KOPT-K1 (cell line): Measurements from ENCODE around the gene DNER.
"Not testable (repeated sequence)": the region's sequence is repeated elsewhere in the genome, so short reads cannot be mapped to it uniquely, and the experiment has no call there.

Experiments used
- H3K27ac ChIP-seq: fragments of 200-600 bp; sonication (generic); 2 replicates; pipeline ENCODE4 v1.5.1; 2016; ENCODE audit warnings: antibody characterized with exemption, mild to moderate bottlenecking, low read depth, low read length; ENCODE audit not compliant: poor library complexity, severe bottlenecking
- H3K36me3 ChIP-seq: fragments of 200-600 bp; sonication (generic); 2 replicates; pipeline ENCODE4 v1.5.1; 2017; ENCODE audit warnings: antibody characterized with exemption, mild to moderate bottlenecking, low read length, moderate library complexity; ENCODE audit not compliant: insufficient read depth
- H3K9me3 ChIP-seq: fragments of 200-600 bp; sonication (generic); 2 replicates; pipeline ENCODE4 v1.5.1; 2017; ENCODE audit warnings: antibody characterized with exemption, low read length, mild to moderate bottlenecking; ENCODE audit not compliant: insufficient read depth, poor library complexity, severe bottlenecking

DNER gene

DNA sequence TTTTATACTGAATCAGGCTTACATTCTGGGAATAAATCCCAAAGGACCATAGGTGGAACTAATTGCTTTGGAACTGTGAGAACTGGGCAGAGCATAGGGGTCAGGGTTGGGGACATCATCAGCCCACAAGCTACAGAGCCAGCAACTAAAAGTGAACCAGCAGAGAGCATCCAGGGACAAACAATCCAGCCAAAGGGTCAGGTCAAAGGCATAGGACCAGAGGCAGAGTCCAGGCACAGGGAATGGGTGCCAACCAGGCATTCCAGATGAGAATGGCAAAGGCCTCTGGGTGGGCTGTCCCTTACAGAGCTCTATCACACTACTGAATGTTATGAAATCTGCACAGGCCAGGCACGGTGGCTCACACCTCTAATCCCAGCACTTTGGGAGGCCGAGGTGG, 12.3 kb upstream of the DNER start:
- Histone ChIP-seq H3K27ac (no peak overlapping the region), H3K9me3 (no peaks in the 10 kb centered on the region)

DNA sequence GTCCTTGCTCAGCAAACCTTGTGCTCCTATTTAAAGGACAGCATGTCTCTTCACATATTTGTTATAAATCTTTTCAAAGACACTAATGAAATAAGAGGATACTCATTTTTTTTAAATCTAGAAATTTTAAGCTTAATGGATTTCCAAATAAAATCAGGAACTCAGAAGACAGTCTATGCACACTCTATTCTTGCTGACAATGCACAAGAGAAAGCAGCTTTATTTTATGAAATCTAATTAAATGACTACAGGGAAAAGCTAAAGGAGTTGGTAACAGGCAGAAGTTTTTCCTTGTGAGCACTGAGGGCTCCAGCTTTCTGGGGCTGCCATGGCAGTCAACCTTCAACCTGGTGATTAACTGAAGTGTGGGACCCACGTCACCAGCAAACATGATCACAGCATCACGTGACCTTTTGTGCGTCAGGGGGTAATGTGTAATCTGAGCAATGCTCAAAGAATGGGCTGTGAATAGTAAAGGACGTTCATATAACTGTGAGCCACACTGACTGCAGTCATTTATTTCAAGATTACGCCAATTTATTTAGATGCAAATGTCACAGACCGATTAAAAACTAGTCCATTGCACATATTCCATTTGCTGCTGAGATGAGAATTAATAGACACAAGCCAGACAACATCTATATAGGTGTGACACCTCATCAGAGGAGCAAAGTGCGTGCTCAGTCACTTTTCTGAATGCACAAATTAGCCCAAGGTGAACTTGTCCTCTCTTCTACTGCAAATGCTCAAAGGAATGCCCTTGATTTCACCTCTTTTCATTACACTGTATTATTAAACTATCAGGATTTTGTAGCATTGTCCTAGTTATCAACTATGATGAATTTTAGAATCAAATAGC, 11.6 kb upstream of the DNER start:
- Histone ChIP-seq H3K9me3 (no peaks in the 10 kb centered on the region), H3K27ac (no peak overlapping the region), H3K36me3 (no peaks in the 10 kb centered on the region)

More for the DNA sequence above, 12.3 kb upstream of the DNER start:
- H3K36me3 ChIP-seq: no peaks in the 10 kb centered on the region

DNA sequence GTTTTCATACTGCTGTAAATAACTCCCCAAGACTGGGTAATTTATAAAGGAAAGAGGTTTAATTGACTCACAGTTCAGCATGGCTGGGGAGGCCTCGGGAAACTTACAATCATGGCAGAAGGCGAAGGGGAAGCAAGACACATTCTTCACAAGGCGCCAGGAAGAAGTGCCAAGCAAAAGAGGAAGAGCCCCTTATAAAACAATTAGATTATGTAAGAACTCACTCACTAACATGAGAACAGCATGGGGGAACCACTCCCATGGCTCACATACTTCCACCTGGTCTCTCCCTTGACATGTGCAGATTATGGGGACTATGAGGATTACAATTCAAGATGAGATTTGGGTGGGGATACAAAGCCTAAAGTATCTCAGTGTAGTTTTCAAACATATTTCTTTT, 8.8 kb upstream of the DNER start:
- not testable (repeated sequence) for H3K36me3 ChIP-seq

DNA sequence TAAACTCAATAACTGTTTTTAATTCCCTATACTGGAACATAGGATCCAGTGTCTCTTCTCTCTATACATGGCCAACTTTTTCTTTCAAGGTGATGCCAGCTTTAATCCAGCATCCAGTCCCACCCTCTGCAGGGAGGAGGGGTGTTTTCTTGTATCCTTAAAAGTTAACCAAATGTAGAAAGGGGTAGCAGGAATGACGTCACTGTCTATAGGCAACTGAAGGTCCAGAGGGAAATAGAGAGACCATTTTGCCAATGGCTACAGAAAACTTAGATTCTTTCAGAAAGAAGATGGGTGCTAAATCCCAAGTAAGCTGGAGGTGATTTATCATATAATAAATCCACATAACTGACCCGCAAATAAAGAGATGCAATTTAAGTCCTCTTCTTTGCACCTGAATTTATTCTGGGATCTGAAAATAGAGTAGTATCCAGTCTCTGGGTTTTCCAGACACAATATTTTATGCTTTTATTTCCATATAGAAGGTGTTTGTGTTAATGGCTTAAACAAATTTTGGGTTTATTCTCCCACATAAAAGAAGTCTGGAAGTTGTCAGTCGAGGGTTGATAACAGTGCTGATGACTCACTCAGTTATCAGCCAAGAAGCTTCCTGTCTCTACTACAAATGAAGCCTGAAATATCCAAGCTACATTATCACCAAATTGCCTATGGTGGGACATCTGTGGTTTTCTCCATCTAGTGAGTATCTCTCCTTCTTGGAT, 5.7 kb upstream of the DNER start:
- H3K9me3 ChIP-seq: no peaks in the 10 kb centered on the region
- no peak overlapping the region for H3K27ac ChIP-seq
- H3K36me3 ChIP-seq: no peaks in the 10 kb centered on the region

More for the DNA sequence above, 8.8 kb upstream of the DNER start:
- H3K27ac ChIP-seq, H3K9me3 ChIP-seq: not testable (repeated sequence)

DNA sequence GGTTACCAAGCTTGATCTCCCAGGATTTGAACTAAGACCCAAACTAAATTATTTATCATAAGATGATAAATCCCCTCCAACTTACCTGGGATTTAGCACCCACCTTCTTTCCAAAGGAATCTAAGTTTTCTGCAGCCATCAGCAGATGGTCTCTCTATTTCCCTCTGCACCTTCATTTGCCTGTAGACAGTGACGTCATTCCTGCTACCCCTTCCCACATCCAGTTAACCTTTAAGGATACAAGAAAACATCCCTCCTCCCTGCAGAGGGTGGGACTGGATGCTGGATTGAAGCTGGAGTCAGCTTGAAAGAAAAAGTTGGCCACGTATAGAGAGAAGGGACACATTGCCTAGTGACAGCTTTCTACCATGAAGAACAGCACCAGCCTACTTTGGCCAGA, 3.7 kb upstream of the DNER start:
- no peak overlapping the region for H3K27ac ChIP-seq
- H3K36me3 ChIP-seq: no peaks in the 10 kb centered on the region
- H3K9me3 ChIP-seq: peaks cover 3% of the 10 kb centered on the region

DNA sequence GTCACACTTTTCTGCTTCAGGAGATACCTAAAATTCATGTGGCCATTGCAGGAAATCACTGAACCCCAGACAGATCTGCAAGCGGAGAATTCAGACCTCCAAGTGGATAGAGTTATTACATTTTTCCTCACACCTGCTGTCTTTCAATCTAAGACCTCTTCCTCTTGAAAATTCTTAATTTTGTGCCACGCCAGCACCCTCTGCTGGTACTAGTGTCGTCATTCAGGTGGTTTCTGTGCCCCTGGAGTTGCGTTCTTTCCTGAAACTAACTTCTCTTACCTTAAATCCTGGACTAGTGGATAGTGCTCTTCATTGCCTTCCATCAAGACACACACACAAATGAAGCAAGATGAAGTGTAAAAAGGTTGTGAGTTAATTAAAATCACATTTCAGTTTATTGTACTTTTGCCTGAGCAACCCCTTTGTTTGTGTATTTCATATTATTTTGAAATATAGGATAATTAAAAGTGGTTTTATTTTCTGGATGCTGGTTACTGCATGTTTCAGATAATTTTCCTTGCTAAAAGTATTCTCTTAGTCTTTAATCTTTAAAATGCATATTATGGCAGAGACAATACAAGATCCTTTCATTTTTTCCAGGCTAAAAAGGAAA, 1.6 kb upstream of the DNER start:
- no peaks in the 10 kb centered on the region for H3K36me3 ChIP-seq
- peaks cover 13% of the 10 kb centered on the region for H3K9me3 ChIP-seq
- no peak overlapping the region for H3K27ac ChIP-seq

DNA sequence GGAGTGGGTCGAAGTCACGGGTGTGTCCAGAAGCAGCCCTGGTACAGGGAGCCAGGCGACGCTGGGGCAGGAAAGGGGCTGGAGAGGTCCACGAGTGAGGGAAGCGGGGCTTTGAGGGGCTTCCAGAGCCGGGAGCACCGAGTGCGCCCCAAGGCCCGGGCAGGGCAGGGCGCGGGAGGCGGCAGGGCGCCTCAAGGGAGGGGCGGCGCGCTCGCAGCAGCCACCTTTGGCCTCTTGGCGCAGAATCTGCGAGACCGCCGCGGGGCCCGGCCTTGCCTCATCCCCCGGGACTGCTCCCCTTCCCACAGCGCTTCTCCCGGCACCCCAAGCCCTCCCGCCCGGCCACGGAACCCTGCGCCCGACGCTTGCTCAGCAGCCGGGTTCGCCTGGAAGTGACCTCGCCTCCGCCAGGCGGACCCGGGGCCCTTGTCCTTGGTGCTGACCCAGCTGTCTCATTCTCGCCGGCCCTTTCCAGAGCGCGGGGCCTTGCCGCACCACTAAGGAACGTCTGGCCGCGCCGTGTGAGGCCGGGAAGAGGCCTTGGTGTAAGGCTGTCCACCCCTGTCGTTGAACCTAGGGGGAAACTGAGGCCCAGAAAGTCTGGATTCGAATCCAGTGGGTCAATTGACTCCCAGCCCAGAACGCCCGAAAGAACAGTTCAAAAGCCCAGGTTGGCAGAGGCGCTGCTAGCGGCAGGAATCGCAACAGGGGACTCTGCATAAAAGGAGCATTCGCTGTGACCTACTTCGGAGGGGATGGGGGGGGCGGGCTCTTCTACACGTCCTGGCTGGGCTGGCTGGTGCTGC, 584 bp upstream of the DNER start:
- H3K36me3 ChIP-seq: no peaks in the 10 kb centered on the region
- no peak overlapping the region for H3K27ac ChIP-seq
- H3K9me3 ChIP-seq: peaks cover 13% of the 10 kb centered on the region

DNA sequence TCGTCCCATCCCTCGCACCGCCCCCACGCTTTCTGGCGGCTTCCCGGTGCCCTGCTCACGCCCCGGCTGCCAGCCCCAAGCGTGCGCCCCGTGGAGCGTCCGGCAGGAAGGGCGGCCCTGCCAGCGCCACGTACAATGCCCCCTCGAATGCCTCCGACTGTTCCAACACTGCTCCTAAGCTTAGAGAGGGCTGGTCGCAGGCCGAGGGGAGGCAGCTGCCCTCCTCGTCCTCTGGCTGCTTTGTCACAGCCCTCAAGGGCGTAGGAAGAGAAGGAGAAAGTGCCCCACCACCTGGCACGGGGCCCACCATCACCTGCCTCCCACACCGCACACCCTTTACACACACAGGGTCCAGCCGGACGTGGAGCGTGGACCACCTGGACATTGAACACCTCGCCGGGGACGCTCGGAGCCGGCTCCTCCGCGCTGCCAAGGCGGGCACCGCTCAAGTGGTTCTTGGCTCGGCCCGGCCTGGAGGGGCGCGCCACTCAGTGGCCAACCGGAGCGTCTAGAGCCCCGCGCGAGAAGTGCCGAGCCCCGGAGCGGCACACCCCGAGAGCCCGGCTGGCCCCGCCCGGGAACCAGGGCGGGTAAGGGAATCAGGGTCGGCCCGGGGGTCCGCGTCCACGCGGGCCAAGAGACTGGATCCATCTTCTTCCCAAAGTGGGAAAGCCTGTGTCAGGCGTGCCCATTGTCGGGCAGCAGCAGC, 830 bp downstream of the DNER start:
- Histone ChIP-seq H3K27ac (no peak overlapping the region), H3K9me3 (peaks cover 13% of the 10 kb centered on the region)

DNA sequence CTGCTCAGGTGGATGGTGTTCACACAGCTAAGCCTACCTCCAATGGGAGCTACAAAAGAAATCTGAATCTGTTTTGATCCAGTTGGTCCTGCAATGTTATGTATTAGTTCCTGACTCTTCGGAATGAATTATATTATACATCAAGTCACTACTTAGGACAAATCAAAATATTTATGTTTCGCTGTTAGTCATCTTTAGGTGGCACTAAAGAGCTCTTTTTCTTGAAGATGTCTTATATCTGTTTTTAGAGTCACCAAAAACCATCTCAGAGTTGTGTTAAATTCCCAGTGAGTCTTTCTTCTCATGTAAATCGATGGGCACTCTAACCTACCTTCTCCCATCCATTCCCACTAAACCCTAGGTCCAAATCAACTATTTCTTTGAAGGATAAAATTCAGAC, 2.2 kb downstream of the DNER start:
- Histone ChIP-seq H3K27ac (no peak overlapping the region), H3K36me3 (no peaks in the 10 kb centered on the region), H3K9me3 (peaks cover 13% of the 10 kb centered on the region)

More for the DNA sequence above, 830 bp downstream of the DNER start:
- no peaks in the 10 kb centered on the region for H3K36me3 ChIP-seq

DNA sequence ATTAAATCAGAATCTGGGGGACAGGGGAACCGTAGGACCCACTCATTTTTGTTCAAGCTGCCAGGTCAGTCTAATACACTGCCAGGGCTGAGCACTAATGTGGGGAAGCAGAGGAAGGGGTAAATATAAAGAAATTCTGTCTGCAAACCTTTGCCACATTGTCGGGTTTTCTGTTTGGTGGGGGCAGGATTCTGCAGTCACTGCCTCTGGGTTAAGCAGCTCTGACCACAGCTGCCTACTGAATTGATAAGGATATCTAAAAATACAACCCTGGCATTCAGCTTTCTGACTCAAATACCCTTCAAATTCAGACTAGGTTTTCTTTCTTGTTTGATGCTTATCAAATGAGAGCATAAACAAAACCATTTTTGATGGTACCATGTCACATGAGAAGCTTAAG, 6.0 kb downstream of the DNER start:
- H3K9me3 ChIP-seq: peaks cover 12% of the 10 kb centered on the region
- H3K36me3 ChIP-seq: no peaks in the 10 kb centered on the region
- no peak overlapping the region for H3K27ac ChIP-seq

DNA sequence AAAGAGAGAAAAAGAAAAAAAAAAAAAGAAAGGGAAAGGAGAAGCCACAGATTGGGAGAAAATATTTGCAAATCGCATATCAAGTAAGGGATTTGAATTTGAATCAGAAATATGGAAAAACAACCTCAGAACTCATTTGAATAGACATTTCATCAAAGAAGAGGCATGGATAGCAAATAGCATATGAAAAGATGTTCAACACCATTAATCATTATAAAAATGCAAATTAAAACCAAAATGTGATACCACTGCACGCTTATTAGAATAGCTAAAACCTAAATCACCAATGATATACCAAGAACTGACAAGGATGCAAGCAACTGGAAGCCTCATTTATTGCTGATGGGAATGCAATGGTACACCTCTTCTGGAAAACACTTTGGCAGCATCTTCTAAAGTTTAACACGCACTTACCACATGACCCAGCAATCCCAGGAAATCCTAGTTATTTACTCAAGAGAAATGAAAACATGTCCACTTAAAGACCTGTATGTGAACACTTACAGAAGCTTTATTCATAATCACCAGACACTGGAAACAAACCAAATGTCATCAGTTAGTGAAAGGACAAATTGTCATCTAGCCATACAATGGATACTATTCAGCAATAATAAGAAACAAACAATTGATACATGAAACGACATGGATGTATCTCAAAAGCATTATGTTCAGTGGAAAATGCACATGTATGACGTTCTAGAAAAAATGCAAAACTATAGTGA, 10.3 kb downstream of the DNER start:
- Histone ChIP-seq H3K27ac (no peak overlapping the region), H3K36me3 (no peaks in the 10 kb centered on the region), H3K9me3 (no peaks in the 10 kb centered on the region)

DNA sequence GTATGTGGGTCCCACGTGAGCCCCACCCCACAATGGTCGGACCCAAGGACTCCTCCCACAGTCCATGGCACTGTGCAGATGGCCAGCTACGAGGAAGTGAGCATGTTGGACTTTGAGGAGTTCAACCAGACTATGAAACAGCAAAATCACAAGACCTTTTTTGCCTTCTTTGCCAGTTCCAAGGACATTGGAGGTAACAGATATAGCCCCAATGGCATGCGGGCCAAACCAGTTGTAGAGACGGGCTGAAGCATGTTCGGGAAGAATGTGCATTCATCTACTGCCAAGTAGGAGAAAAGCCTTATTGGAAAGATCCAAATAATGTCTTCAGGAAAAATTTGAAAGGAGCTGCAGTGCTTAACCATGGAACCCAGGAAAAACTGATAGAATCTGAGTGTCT, 12.6 kb downstream of the DNER start:
- Histone ChIP-seq H3K9me3 (no peaks in the 10 kb centered on the region), H3K36me3 (no peaks in the 10 kb centered on the region)

DNA sequence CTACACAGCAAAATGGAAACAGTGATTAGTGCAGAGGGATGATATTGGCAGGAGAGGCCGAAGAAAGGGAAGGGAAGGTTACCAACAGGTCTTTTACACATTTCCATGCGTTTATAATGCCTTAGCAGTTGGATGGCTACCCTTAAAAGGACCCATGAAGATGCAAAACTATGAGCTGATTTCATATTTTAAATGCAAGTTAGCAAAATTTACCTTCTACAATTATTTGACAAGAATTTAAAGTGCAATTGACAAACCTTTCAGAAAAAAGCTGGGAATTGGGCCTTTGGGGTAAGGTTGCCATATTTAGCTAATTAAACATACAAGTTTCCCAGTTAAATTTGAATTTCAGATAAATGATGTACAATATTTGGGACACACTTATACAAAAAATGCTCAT, 13.3 kb downstream of the DNER start:
- Histone ChIP-seq H3K9me3 (no peaks in the 10 kb centered on the region), H3K36me3 (no peaks in the 10 kb centered on the region), H3K27ac (no peak overlapping the region)

More for the DNA sequence above, 12.6 kb downstream of the DNER start:
- H3K27ac ChIP-seq: no peak overlapping the region

DNA sequence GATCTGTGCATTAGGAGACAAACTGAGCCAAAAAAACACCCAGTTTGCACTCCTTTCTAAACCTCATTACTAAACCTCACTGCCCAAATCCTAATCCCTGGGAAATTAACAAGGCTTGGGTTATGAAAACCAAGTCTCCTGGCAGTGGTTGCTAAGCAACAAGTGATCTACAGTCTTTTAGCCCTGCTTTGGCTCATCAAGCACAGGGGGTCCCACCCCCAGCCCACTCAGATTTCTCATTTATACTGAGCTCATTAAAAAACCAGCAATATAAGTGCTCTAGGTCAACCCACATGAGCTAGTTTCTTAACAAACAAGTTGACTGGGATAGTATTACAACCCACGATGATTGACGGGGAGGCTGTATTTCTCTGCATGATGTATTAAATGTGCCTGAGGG, 18.4 kb downstream of the DNER start:
- no peak overlapping the region for H3K27ac ChIP-seq
- no peaks in the 10 kb centered on the region for H3K36me3 ChIP-seq
- H3K9me3 ChIP-seq: no peaks in the 10 kb centered on the region
